Loucy (cell line): ENCODE measurements around the gene ADTRP.

Source experiments
- EZH2phosphoT487 ChIP-seq: fragments of 200-600 bp; IDR thresholded peaks from 2 replicates; pipeline ENCODE4 v1.6.1; 2018; ENCODE audit warnings: antibody characterized with exemption, mild to moderate bottlenecking, moderate library complexity, borderline replicate concordance
- TF ChIP-seq, protein P1 (sequence below): fragments of 200-600 bp; sonication (generic); conservative IDR thresholded peaks from 2 replicates; pipeline ENCODE4 v1.5.1; 2014; ENCODE audit warnings: mild to moderate bottlenecking, antibody characterized with exemption, low read length

DNA sequence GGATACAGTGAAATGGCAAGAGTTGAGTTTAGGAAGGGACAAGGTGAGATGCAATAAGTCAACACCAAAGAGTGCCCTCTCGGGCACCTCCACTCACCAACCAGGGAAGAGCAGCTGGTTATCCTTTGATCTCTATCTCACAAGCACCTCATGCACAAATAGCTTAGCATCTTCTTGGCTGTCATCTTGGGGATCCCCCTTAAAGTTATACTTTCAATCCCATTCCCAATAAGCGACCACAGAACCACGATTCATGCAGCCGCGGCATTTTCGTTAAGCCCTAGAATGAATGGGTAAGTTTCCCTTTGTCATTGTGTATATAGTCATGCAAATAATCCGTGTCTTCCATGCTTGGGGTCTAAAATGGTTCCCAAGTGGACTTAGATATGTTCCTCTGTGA, 73.5 kb downstream of the ADTRP start:
- TF ChIP-seq, protein P1, sequence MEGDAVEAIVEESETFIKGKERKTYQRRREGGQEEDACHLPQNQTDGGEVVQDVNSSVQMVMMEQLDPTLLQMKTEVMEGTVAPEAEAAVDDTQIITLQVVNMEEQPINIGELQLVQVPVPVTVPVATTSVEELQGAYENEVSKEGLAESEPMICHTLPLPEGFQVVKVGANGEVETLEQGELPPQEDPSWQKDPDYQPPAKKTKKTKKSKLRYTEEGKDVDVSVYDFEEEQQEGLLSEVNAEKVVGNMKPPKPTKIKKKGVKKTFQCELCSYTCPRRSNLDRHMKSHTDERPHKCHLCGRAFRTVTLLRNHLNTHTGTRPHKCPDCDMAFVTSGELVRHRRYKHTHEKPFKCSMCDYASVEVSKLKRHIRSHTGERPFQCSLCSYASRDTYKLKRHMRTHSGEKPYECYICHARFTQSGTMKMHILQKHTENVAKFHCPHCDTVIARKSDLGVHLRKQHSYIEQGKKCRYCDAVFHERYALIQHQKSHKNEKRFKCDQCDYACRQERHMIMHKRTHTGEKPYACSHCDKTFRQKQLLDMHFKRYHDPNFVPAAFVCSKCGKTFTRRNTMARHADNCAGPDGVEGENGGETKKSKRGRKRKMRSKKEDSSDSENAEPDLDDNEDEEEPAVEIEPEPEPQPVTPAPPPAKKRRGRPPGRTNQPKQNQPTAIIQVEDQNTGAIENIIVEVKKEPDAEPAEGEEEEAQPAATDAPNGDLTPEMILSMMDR: no peak
- TF ChIP-seq EZH2phosphoT487: no peak
